Large intestine (tissue), 3 donors: ENCODE data around the gene ZMYM1. TPM values are rescaled to one million over a fixed set of nuclear protein-coding genes. Genes with fewer than 3 reads are reported as not detected.
"Not testable (repeated sequence)": the region's sequence is repeated elsewhere in the genome, so short reads cannot be mapped to it uniquely, and the experiment has no call there.

Experiments used
- DNase-seq, 2 donors: peaks; one replicate each; pipeline versions ENCODE4 v3.0.0 to v3.0.0-alpha.2; 2013
- H3K27ac ChIP-seq: one replicate; pipeline ENCODE4 v1.5.1; 2013; ENCODE audit warnings: low read length
- H3K27me3 ChIP-seq: 2 replicates; pipeline ENCODE4 v1.6.1; 2013; ENCODE audit warnings: low read length; ENCODE audit not compliant: control insufficient read depth, insufficient read depth
- H3K36me3 ChIP-seq: 2 replicates; pipeline ENCODE4 v1.6.1; 2013; ENCODE audit warnings: low read length; ENCODE audit not compliant: control insufficient read depth, insufficient read depth
- H3K4me1 ChIP-seq: one replicate; pipeline ENCODE4 v1.6.1; 2013; ENCODE audit warnings: low read length; ENCODE audit not compliant: control insufficient read depth, insufficient read depth
- H3K4me3 ChIP-seq: one replicate; pipeline ENCODE4 v1.5.1; 2013; ENCODE audit warnings: low read length
- H3K9me3 ChIP-seq: one replicate; pipeline ENCODE4 v1.6.1; 2013; ENCODE audit warnings: mild to moderate bottlenecking, low read depth, low read length, moderate library complexity; ENCODE audit not compliant: control insufficient read depth
- WGBS: methylation state at CpG from one replicate; pipeline ENCODE4 v1.1.5; 2013; ENCODE audit warnings: low lambda C conversion rate; ENCODE audit not compliant: insufficient coverage; 5-methylcytosine and 5-hydroxymethylcytosine counted together
- polyA plus RNA-seq: library from polyadenylated mRNA; unstranded; fragments of 120-200 nt; gene quantifications from one replicate; pipeline ENCODE4 v1.2.1, GENCODE V29; 2013

The ZMYM1 gene
- polyA plus RNA-seq, 1 donor = 17.1 TPM

DNA sequence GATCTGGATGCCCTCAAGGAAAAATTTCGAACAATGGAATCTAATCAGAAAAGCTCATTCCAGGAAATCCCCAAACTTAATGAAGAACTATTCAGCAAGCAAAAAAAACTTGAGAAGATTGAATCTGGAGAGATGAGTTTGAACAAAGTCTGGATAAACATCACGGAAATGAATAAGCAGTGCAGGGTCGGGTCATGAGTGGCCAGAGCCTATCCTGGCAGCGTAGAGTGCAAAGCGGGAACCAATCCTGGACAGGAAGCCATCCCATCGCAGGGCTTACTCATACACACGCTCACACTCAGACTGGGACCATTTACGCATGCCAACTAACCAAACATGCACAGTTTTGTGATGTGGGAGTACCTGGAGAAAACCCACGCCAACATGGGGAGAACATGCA, 43.1 kb downstream of the ZMYM1 start:
- Histone ChIP-seq H3K27ac (no peak overlapping the region), H3K27me3 (peaks cover 3% of the 10 kb centered on the region), H3K4me1 (no peaks in the 10 kb centered on the region), H3K36me3 (no peaks in the 10 kb centered on the region), H3K4me3 (no peak overlapping the region), H3K9me3 (peaks cover 4% of the 10 kb centered on the region)
- no peak for DNase-seq
- WGBS = 100% methylated on average over 1 of the region's 9 CpGs

DNA sequence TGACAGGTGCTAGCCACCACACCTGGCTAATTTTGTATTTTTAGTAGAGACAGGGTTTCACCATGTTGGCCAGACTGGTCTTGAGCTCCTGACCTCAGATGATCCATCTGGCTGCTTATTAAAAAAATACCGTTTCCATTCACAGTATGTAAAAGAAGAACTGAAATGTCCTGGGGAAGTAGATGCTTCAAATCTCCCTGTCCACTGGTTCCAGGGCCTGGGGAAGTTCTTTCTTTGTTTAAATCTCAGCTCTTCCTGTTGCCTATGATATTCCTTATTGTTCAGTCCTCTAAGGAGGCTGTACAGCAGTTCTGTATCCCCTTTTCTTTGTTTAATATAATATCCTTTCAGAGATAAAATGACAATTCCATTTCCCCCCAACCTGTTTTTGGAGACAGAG, 47.4 kb downstream of the ZMYM1 start:
- Histone ChIP-seq H3K27ac (no peak overlapping the region), H3K27me3 (peaks cover 1% of the 10 kb centered on the region), H3K9me3 (peaks cover 8% of the 10 kb centered on the region), H3K36me3 (no peaks in the 10 kb centered on the region), H3K4me1 (no peaks in the 10 kb centered on the region), H3K4me3 (no peak overlapping the region)
- WGBS = 100% methylated on average over 1 of the region's 1 CpG
- no peak for DNase-seq

DNA sequence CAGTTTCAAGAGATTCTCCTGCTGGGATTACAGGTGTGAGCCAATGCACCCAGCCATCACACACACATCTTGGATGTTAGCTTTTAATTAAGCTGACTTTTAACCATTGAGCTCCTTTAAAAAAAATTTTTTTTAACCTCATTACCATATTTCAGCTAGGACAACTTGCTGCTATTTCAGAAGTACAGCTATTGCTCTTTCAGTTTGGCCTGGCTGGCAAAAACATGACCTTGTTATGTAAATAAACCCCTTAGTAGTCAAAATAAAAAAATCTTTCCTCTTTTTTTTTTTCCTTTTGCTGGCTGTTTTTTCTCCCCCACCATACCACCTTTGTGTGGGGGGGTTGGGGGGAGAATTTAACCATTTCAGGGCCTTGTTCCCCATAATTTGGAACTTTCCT, 49.9 kb downstream of the ZMYM1 start:
- DNase-seq = no peak
- Histone ChIP-seq H3K4me3 (no peak overlapping the region), H3K27me3 (no peaks in the 10 kb centered on the region), H3K4me1 (no peaks in the 10 kb centered on the region), H3K27ac (no peak overlapping the region), H3K9me3 (peaks cover 8% of the 10 kb centered on the region), H3K36me3 (no peaks in the 10 kb centered on the region)

DNA sequence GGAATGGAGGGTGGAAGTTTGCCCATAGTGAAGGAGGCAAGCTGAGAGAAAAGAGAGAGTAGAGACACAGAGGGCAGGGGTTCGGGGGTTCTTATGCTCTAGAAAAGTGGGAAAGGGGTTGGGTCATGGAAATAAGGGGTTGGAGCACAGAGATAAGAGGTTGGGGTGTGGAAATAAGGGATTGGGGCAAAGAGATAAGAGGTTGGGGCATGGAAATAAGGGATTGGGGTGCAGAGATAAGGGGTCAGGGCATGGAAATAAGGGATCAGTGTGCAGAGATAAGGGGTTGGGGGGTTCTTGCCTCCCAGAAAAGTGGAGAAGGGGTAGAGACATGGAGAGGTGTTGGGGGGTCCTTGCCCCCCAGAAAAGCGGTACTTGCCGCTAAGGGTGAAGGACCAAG, 57.6 kb downstream of the ZMYM1 start:
- H3K36me3 ChIP-seq = no peaks in the 10 kb centered on the region
- H3K27me3 ChIP-seq = no peaks in the 10 kb centered on the region
- no peaks in the 10 kb centered on the region for H3K9me3 ChIP-seq
- H3K27ac ChIP-seq = no peak overlapping the region
- no peak overlapping the region for H3K4me3 ChIP-seq
- 91% methylated on average over 1 of the region's 3 CpGs for WGBS
- no peak for DNase-seq
- no peaks in the 10 kb centered on the region for H3K4me1 ChIP-seq

- H3K36me3 ChIP-seq, H3K4me1 ChIP-seq, DNase-seq, H3K4me3 ChIP-seq, H3K9me3 ChIP-seq, H3K27me3 ChIP-seq, H3K27ac ChIP-seq: not testable (repeated sequence)
- WGBS = 60% methylated on average over 1 of the region's 5 CpGs
These were observed 58.4 kb downstream of the ZMYM1 start for GRCh38 chr1:35137590-35137989.

GRCh38 chr1:35142294-35142693, 63.1 kb downstream of the ZMYM1 start:
- H3K9me3 ChIP-seq, H3K4me1 ChIP-seq, DNase-seq, H3K27me3 ChIP-seq, H3K36me3 ChIP-seq, H3K4me3 ChIP-seq, H3K27ac ChIP-seq: not testable (repeated sequence)

- not testable (repeated sequence) for H3K4me3 ChIP-seq, H3K4me1 ChIP-seq, H3K27me3 ChIP-seq, H3K9me3 ChIP-seq, H3K36me3 ChIP-seq, DNase-seq, H3K27ac ChIP-seq
- WGBS = no CpG with 5 or more reads among the region's 9 CpGs
These were observed 63.5 kb downstream of the ZMYM1 start for GRCh38 chr1:35142728-35143127.

DNA sequence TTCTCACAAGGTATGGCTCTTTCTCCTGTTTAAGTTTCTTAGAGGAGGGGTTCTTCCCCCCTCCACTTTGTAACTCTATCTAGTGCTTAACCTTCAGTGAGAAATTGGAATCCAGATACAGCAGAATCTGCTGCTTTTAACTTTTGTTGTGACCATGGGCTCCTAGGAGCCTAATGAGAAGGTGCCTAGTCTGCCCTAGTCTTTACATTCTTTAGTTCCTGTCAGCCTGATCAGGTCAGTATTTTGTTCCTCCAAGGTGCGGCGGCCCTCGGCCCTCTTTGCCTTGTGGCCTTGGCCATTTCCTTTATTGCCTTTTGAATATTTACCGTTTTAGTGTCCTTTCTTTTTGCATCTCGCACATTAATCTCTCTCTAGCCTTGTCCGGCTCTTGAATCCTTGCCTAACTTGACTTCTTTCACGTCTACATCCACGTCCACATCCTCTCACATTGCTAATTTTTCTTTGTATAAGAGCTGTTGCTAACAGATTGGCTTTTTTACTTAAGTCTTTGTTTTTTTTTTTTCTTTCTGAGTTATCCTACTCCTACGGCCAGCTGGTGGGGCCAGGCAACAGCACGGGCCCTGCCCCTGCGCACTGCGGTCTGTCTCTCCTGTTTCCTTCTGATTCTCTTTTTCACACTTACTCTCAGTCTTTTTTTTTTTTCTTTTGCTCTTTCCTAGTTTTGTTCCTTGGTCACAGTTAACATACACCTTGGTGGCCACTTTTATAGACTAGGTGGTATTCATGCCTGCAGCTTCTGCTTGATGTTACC, 64.7 kb downstream of the ZMYM1 start:
- no peak for DNase-seq
- Histone ChIP-seq H3K27me3 (no peaks in the 10 kb centered on the region), H3K4me3 (no peak overlapping the region), H3K27ac (no peak overlapping the region), H3K4me1 (no peaks in the 10 kb centered on the region), H3K9me3 (no peaks in the 10 kb centered on the region), H3K36me3 (no peaks in the 10 kb centered on the region)
- WGBS = 75% methylated on average over 10 of the region's 12 CpGs

GRCh38 chr1:35145892-35146549, 66.8 kb downstream of the ZMYM1 start:
- not testable (repeated sequence) for DNase-seq

DNA sequence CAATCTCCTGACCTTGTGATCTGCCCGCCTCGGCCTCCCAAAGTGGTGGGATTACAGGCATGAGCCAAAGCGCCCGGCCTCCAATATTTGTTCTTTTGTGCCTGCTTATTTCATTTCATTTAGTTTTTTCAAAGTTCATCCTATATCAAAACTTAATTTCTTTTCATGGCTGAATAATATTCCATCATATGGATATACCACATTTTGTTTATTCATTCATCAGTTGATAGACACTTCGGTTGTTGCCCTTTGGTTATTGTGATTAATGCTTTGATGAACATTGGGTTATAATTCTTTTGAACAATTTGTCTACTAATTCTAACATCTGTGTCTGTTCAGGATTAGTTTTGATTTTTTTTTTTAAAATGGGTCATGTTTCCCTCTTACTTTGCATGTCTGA, 72.0 kb downstream of the ZMYM1 start:
- 90% methylated on average over 2 of the region's 5 CpGs for WGBS
- Histone ChIP-seq H3K4me1 (no peaks in the 10 kb centered on the region), H3K9me3 (no peaks in the 10 kb centered on the region), H3K4me3 (no peak overlapping the region), H3K27ac (no peak overlapping the region), H3K27me3 (no peaks in the 10 kb centered on the region), H3K36me3 (no peaks in the 10 kb centered on the region)
- DNase-seq = no peak

More at GRCh38 chr1:35145892-35146549, 66.8 kb downstream of the ZMYM1 start:
- H3K27me3 ChIP-seq, H3K4me3 ChIP-seq, H3K36me3 ChIP-seq, H3K27ac ChIP-seq, H3K4me1 ChIP-seq, H3K9me3 ChIP-seq: not testable (repeated sequence)
- WGBS = no CpG with 5 or more reads among the region's 13 CpGs

- Histone ChIP-seq H3K9me3 (peaks cover 15% of the 10 kb centered on the region), H3K27ac (no peak overlapping the region), H3K27me3 (no peaks in the 10 kb centered on the region), H3K4me1 (peaks cover 8% of the 10 kb centered on the region), H3K36me3 (no peaks in the 10 kb centered on the region), H3K4me3 (no peak overlapping the region)
- WGBS = no CpG with 5 or more reads among the region's 3 CpGs
- no peak for DNase-seq
These were observed 85.7 kb downstream of the ZMYM1 start for GRCh38 chr1:35164893-35165292.
